Left colon (tissue), 2 donors: Measurements from ENCODE around the gene PRPF6. TPM values are rescaled to one million over a fixed set of nuclear protein-coding genes. Genes with fewer than 3 reads are reported as not detected.
A peak's percentile ranks its signal among the peaks of the same experiment; 100 is the strongest.

Experiments used
- ATAC-seq: fragments of 200-7000 bp; cut with Tn5 transposase; one replicate; pipeline ENCODE4 v1.9.1; 2020; ENCODE audit warnings: mild to moderate bottlenecking, moderate library complexity
- DNase-seq, 2 donors: peaks; one replicate each; pipeline ENCODE4 v3.0.0-alpha.2; 2020
- intact Hi-C, 2 donors: fragments of 100-400 bp; cut with DNase I in 1 of 2; cut with micrococcal nuclease in 1 of 2; formaldehyde crosslinking; loops; one replicate each; pipeline versions ENCODE4 v1.11.2 to v1.14.0; 2022; cut with DNase I, micrococcal nuclease
- total RNA-seq, 2 donors: library from RNA; stranded (reverse); fragmentation: NEBNext Ultra II Directional; extraction: Animal tissue kit (Norgen Biotek cat#: 25700); gene quantifications; one replicate each; pipeline ENCODE4 v1.2.1, GENCODE V29; 2021
- donor health status: DM: no; HTN: no; CAD: no.
- donor health status: DM: yes; HTN: yes; CAD: no.

PRPF6 gene
- total RNA-seq, 2 donors from 2014 or later, result 51.7 to 51.8 TPM

GRCh38 chr20:64065062-64065973, 84.4 kb downstream of the PRPF6 start:
- no peak for ATAC-seq
- intact Hi-C loops, result no loop called here
- DNase-seq, result no peak

DNA sequence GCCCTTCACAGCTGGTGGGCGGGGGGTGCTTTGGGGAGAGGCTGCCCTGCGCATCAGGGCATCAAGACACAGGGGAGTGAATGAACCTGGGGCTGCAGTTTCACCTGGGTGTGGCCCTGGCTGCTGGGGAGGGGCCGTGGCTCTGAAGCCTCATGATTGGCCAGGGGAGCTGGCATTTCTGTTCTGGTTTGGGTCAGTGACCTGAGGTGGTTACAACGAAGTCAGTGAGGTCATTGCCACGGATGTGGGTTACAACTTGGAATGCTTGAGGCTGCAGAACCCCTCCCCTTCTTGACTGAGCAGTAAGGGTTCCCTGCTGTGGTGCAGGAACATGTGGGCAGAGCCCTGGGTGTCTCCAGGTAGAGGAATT, 85.0 kb downstream of the PRPF6 start:
- DNase-seq (peak in 1 of 2 donors; percentile 36), ATAC-seq (no peak)
- intact Hi-C loops, result no loop called here

DNA sequence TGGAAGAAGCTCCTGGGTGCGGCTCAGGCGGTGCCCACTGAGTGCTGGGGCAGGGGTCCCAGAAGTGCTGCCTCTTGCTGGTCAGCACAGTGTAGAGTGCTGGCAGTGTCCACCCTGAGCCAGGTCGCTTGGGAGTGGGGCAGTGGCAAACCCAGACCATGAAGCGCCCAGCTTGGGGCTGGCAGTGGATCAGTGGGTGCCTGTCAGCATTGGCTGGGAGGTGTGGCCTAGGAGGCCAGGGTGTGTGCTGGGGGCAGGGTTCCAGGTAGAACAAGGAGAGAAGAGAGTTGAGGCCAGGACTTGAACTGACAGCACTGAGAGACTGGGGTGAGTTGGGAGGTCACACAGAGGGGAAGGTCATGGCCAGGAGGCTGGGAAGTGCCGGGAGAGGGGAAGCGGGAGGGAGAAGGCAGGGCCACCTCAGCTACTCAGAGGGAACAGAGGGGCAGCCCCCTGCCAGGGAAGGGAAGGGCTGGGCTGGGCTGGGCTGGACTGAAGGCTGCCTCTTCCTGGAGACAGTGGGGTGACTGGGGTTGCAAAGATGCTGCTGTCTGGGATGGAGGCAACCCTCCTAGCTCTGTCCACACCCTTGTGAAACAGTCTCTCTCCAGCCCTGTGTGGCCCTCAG, 86.2 kb downstream of the PRPF6 start:
- ATAC-seq (no peak), DNase-seq (no peak)
- intact Hi-C loops, result no loop called here

DNA sequence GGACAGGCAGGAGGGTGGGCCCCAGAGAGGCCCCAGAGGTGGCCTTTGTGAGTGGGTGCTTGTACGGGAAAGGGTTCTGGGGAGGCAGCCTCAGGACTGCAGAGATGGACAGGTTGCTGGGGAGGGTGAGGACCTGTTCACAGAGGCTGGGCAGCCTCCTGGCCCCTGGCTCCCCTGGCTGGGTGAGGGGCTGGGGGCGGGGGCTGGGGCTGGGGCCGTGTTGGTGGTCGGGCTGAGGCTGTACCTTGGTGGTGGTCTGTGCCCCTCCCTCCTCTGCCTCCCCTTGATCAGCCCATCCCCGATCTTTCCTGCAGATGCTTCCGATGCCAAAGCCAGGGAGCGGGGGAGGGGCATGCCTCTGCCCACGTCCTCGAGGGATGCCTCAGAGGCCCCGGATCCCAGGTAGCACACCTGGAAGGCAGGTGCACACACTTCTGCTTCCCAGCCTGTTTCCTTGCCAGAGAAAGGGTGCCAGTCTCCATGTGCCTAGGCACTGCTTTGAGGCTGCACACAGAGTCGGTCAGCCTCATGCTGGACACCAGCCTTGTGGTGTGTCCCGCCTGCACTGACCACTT, 86.9 kb downstream of the PRPF6 start:
- ATAC-seq (no peak), DNase-seq (no peak)
- intact Hi-C loops, result no loop called here

DNA sequence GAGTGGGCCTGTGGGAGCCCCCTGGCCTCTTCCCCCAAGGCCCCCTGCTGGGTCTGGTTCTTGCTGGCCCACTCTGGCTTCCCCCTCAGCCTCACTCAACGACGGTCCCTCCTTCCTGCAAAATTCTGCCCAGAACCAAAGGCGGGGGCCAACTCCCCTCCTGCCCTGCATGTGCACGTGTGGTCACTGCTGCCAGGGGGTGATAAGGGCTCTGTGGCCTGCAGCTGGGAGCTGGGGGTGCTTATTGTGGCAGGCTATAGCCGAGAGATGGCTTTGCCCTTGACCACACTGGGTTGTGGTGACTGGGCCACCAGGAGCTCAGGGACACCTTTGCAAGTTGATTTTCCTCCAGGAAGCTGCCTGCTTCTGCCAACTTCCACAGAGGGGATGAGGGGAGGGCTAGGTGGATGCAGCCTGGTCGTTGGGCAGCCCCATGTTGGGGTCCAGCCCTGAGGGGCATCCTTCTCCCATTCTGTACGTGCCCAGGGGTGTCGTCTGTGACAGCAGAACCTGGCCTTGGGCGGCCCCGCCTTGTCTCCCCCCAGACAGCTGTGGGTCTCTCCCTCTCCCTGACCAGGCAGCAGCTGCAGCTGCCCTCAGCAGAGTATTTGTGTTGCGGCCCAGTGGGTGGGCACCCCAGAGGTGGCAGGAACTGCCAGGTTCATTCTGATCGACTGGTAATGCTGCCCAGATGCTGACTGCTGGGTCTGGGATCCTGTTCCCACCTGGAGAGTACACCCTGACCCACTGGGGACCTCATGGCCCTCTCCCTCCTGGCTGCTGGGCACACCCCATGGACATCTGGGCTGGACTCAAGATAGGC, 87.7 kb downstream of the PRPF6 start:
- no peak for ATAC-seq
- DNase-seq, result no peak
- intact Hi-C loops, result no loop called here

DNA sequence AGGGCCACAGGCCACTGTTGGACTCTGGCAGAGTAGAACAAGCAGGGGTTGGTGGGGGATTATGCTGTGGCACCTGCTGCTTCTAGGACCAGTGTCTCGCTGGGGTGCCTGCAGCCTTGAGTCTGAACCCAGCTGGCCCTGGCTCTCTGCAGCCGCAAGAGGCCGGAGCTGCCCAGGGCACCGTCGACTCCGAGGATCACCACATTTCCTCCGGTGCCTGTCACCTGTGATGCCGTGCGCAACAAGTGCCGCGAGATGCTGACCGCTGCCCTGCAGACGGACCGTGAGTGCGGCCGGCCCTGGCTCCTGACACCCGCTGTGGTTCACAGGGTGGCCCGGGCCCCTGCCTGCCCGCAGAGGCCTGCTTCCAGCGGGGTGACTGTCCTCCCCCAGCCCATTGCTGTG, 88.3 kb downstream of the PRPF6 start:
- ATAC-seq (no peak), DNase-seq (no peak)
- intact Hi-C loops, result no loop called here

GRCh38 chr20:64069614-64070243, 88.8 kb downstream of the PRPF6 start:
- intact Hi-C loops, result no loop called here
- DNase-seq, result peak in 1 of 2 donors; percentile 40
- peak; percentile 33 for ATAC-seq

GRCh38 chr20:64070244-64070993, 89.5 kb downstream of the PRPF6 start:
- ATAC-seq (no peak), DNase-seq (no peak)
- intact Hi-C loops, result no loop called here

DNA sequence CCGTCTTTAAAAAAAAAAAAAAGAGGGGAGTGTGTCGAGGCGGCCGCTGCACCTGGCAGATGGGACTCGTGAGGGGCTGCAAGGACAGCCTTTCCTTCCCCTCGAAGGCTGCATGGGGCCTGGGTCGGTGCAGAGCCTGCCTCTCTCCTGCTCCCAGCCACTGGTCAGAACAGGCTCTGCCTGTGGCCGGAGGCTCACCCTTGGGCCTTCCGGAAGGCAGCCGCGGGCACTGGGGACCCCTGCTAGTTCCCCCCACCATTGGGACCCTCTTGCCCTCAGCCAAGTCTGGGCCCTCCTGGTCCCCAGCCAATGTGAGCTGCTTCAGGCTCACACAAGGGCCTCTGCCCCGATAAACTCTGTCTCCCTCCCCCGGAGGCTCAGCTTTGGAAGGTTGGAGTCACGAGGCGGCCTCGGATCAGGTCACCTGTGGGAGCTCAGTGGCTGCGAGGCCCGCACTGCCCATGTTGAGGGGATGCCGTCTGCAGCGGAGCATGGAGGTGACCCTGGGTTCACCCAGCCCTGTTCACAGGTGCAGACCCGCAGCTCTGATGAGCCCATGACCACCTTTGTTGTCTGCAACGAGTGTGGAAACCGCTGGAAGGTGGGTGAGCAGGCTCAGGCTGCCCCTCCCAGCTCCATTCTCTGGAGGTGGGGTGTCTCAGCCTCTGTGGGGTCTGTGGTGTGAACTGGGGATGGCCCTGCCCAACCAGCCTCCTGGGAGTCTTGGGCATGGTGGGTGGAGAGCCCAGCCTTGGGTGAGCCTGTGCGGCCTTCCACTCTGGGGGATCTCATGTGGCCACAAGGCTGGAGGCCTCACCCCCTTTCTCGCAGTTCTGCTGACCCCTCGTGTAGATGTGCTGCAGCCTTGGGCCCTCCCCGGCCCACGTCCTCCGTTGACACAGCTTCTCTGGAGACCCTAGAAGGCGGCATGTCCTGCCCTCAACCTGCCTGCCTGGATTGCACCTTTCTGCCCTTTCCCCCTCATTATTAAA, 90.7 kb downstream of the PRPF6 start:
- ATAC-seq, result no peak
- DNase-seq, result no peak
- intact Hi-C loops, result no loop called here

DNA sequence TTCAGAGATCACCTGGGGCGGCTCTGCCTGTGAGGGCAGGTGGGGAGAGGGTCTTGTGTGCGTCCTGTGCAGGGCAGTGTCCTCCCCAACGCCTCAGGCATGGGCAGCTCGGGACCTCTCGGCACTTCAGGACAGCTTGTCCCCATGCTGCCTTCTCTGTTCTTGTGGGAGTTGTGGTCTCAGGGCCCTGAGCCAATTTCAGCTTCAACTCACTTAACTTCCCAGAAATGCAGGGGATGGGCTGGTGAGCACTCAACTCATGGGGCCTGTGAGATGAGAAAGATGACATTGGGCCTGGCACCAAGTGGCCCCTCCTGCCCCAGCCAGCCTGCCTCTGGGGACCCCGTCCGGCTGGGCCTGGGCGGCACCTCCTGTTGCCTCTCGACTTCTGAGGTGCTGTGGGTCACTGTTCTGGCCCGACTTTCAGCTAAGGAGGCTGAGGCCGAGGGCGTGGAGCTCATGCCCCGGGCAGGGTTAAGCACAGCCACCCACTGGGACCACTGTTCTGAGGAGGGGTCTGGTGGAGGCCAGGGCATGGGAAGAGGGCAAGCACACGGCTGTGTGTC, 91.6 kb downstream of the PRPF6 start:
- no peak for DNase-seq
- ATAC-seq, result no peak
- intact Hi-C loops, result no loop called here

- no peak for ATAC-seq
- no peak for DNase-seq
- intact Hi-C loops, result no loop called here
Measured at GRCh38 chr20:64073476-64074183, 92.7 kb downstream of the PRPF6 start.

- ATAC-seq (no peak), DNase-seq (no peak)
- intact Hi-C loops, result no loop called here
Measured at GRCh38 chr20:64074184-64074789, 93.4 kb downstream of the PRPF6 start.

GRCh38 chr20:64074963-64075362, 94.0 kb downstream of the PRPF6 start:
- ATAC-seq, result no peak
- DNase-seq, result no peak
- intact Hi-C loops, result no loop called here

DNA sequence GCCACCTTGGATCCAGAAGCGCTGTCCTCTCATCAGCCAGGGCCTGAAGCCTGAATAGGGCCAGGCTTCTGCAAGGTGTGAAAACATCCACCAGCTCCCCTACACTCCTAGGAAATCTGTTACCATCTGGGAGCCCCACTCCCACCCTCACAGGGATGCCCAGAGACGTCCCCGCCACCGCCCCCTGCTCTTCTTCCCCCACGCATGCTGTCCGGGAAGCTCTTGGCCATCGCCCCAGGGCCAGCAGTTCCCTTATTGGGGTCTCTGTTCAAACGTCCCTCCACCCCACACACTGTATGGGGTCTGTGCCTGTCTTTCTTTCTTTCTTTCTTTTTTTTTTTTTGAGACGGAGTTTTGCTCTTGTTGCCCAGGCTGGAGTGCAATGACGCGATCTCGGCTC, 94.6 kb downstream of the PRPF6 start:
- ATAC-seq (no peak), DNase-seq (no peak)
- intact Hi-C loops, result no loop called here

- intact Hi-C loops, result no loop called here
- no peak for DNase-seq
- no peak for ATAC-seq
Measured at GRCh38 chr20:64076061-64076997, 95.4 kb downstream of the PRPF6 start.
